Stimulated activated CD8-positive, alpha-beta memory T cell treated with anti-CD3 and anti-CD28 coated beads, Interleukin-12 subunit alpha, Interleukin-12 subunit beta, amount 100 ng/mL, for 1 hour (primary cell): ENCODE data around the gene SNRNP25.
A peak's percentile ranks its signal among the peaks of the same experiment; 100 is the strongest.

Experiments
- DNase-seq: peaks from one replicate; pipeline ENCODE4 v3.0.0-alpha.2; 2020; ENCODE audit warnings: low read depth

Gene SNRNP25

GRCh38 chr16:63998-64913 lies 10.6 kb downstream of the SNRNP25 start:
- DNase-seq = no peak

GRCh38 chr16:64914-65255 lies 11.3 kb downstream of the SNRNP25 start:
- no peak for DNase-seq

GRCh38 chr16:65745-66144 lies 12.1 kb downstream of the SNRNP25 start:
- DNase-seq = peak; percentile 78

- no peak for DNase-seq
Observed at GRCh38 chr16:66309-67182, 12.9 kb downstream of the SNRNP25 start.

GRCh38 chr16:67183-67791 lies 13.7 kb downstream of the SNRNP25 start:
- no peak for DNase-seq

- no peak for DNase-seq
Observed at GRCh38 chr16:67884-68789, 14.5 kb downstream of the SNRNP25 start.

- DNase-seq = no peak
Observed at GRCh38 chr16:69181-69580, 15.6 kb downstream of the SNRNP25 start.

- no peak for DNase-seq
Observed at GRCh38 chr16:71210-71539, 17.5 kb downstream of the SNRNP25 start.

GRCh38 chr16:71540-72401 lies 18.1 kb downstream of the SNRNP25 start:
- no peak for DNase-seq

GRCh38 chr16:72561-73548 lies 19.2 kb downstream of the SNRNP25 start, which contains the start of gene RHBDF1:
TSS of gene RHBDF1 (minus strand) at chr16:72631. CDS start at chr16:65015, 7,616 bp downstream.
- DNase-seq = no peak

GRCh38 chr16:74051-74746 lies 20.6 kb downstream of the SNRNP25 start:
- DNase-seq = no peak

GRCh38 chr16:74747-75334 lies 21.2 kb downstream of the SNRNP25 start:
- no peak for DNase-seq

GRCh38 chr16:75580-76501 lies 22.2 kb downstream of the SNRNP25 start:
- no peak for DNase-seq

GRCh38 chr16:76535-77272 lies 23.1 kb downstream of the SNRNP25 start:
- DNase-seq = no peak

- DNase-seq = no peak
Observed at GRCh38 chr16:77273-77806, 23.7 kb downstream of the SNRNP25 start.

- peak; percentile 72 for DNase-seq
Observed at GRCh38 chr16:77807-78443, 24.3 kb downstream of the SNRNP25 start, which contains the start of gene MPG. TSS of gene MPG (plus strand) at chr16:78225. CDS start at chr16:78310, 85 bp downstream.
